Activated naive CD8-positive, alpha-beta T cell treated with anti-CD3 and anti-CD28 coated beads, Interleukin-2, amount 10 ng/mL, durations not matched to agents 7 days and 5 days (primary cell): ENCODE results near the gene TBK1. TPM values are rescaled to one million over a fixed set of nuclear protein-coding genes. Genes with fewer than 3 reads are reported as not detected.

Source experiments
- ATAC-seq: fragments of 150-1000 bp; cut with Tn5 transposase; one replicate; pipeline ENCODE4 v1.10.0; 2021; ENCODE audit warnings: low read depth, moderate library complexity
- POLR2A ChIA-PET: fragments of 350-600 bp; sonication (Branson Sonifier 250); formaldehyde crosslinking; loops from one replicate; lab custom pipeline; 2021; ENCODE audit warnings: antibody characterized with exemption; lab: Charles Lee
- DNase-seq: peaks from one replicate; pipeline ENCODE4 v3.0.0; 2021
- H3K27ac Mint-ChIP-seq: one replicate; pipeline ENCODE4 v1.8.0; 2022; ENCODE audit warnings: mild to moderate bottlenecking, mixed read lengths
- H3K27me3 Mint-ChIP-seq: one replicate; pipeline ENCODE4 v1.8.0; 2022; ENCODE audit warnings: mild to moderate bottlenecking, moderate library complexity, mixed read lengths
- H3K36me3 Mint-ChIP-seq: one replicate; pipeline ENCODE4 v1.8.0; 2021; ENCODE audit warnings: mild to moderate bottlenecking, mixed read lengths
- H3K4me1 Mint-ChIP-seq: one replicate; pipeline ENCODE4 v1.8.0; 2021; ENCODE audit warnings: mixed read lengths
- H3K4me3 Mint-ChIP-seq: one replicate; pipeline ENCODE4 v1.8.0; 2022; ENCODE audit warnings: mild to moderate bottlenecking, moderate library complexity, mixed read lengths
- H3K9me3 Mint-ChIP-seq: one replicate; pipeline ENCODE4 v1.8.0; 2021; ENCODE audit warnings: mixed read lengths
- total RNA-seq, 2 experiments: library from RNA; stranded (reverse); gene quantifications; one replicate each; pipeline ENCODE4 v1.2.3, GENCODE V29; 2021

Gene TBK1
- total RNA-seq, 2 experiments from 2014 or later, result 25.2 to 29.8 TPM

DNA sequence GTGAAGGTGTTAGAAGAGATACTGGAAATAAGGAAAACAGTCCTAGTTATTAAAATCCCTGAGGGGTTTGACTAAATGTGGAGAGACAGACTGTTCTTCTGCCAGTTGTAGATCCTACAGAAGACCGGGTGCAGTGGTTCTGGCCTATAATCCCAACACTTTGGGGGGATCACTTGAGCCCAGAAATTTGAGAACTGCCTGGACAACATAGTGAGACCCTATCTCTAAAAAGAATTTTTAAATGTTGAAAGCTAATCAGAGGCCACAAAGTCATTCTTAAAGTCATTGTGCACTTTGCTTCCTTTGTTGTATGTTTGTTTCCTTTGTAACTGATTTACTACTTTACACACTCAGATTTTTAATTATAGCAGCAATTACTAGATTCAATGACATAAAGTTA lies 97.2 kb downstream of the TBK1 start:
- Mint-ChIP-seq H3K4me3 (no peak overlapping the region), H3K9me3 (no peaks in the 10 kb centered on the region), H3K27ac (no peak overlapping the region), H3K27me3 (peaks cover 14% of the 10 kb centered on the region), H3K36me3 (no peaks in the 10 kb centered on the region), H3K4me1 (peaks cover 5% of the 10 kb centered on the region)
- POLR2A ChIA-PET, result interaction anchor here (0.7 to 0.8 kb wide), 2 partner anchors 144 to 149 kb away, joined by 3 to 4 read pairs; no protein-coding TSS in a partner anchor
- DNase-seq, result no peak
- no peak for ATAC-seq

DNA sequence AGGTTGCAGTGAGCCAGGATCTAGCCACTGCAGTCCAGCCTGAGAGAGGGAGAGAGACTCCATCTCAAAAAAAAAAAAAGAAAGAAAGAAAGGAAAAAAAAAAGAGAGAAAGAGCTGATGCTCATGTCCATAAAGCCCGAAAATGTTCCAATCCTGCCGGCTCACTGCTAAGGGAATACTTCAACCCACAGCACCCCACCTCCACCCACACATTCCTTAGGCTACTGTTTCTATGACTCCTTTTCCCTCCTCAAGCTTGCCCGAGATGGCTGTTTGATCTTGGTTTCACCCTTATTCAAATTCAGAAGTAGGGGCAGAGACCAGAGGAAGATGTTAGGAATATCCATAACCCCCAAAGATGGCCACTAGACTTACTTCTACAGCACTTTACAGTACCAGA lies 98.8 kb downstream of the TBK1 start:
- H3K9me3 Mint-ChIP-seq, result no peaks in the 10 kb centered on the region
- no peak for ATAC-seq
- H3K27me3 Mint-ChIP-seq, result peaks cover 11% of the 10 kb centered on the region
- H3K27ac Mint-ChIP-seq, result no peak overlapping the region
- POLR2A ChIA-PET, result no interaction called here
- H3K36me3 Mint-ChIP-seq, result no peaks in the 10 kb centered on the region
- no peak for DNase-seq
- peaks cover 5% of the 10 kb centered on the region for H3K4me1 Mint-ChIP-seq
- no peak overlapping the region for H3K4me3 Mint-ChIP-seq

DNA sequence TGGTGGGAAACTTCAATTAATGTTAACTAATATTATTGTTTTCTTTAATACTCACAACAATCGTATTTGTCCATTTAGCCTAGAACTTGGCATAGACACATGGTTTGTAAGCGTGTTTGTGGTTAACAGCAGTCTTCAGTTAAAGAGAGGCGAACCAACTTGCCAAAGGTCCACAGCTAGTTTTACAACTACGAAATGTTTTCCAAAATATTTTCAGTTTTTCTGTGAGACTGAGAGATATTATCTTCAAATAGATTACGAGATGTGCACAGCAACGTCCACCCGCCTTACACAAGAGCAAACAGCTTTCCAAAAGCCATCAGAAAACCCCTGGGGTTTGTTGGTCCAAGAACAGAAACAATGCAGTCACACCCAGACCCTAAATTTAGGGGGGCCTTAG lies 99.8 kb downstream of the TBK1 start:
- H3K27ac Mint-ChIP-seq, result no peak overlapping the region
- no peaks in the 10 kb centered on the region for H3K9me3 Mint-ChIP-seq
- no peaks in the 10 kb centered on the region for H3K36me3 Mint-ChIP-seq
- ATAC-seq, result no peak
- no peak for DNase-seq
- POLR2A ChIA-PET, result no interaction called here
- peaks cover 6% of the 10 kb centered on the region for H3K27me3 Mint-ChIP-seq
- peaks cover 5% of the 10 kb centered on the region for H3K4me1 Mint-ChIP-seq
- no peak overlapping the region for H3K4me3 Mint-ChIP-seq

Other genes starting within 250 kb of the TBK1 start
- 10 to 100 TPM; 10.3 to 13.7 TPM for gene KICS2, start 229.8 kb upstream of the TBK1 start, total RNA-seq
- not detected for gene C12orf56, start 61.4 kb upstream of the TBK1 start, total RNA-seq
- 100 to 1,000 TPM in 1 of 2 experiments, 10 to 100 TPM in 1; 98.7 to 107 TPM for gene XPOT, start 47.7 kb upstream of the TBK1 start, total RNA-seq
- 10 to 100 TPM; 69.5 to 74.1 TPM for gene RASSF3, start 158.4 kb downstream of the TBK1 start, total RNA-seq